Activated CD4-positive, alpha-beta T cell treated with anti-CD3 and anti-CD28 coated beads for 24 hours (primary cell): ENCODE results near the gene LRRFIP2.
"Not testable (repeated sequence)": the region's sequence is repeated elsewhere in the genome, so short reads cannot be mapped to it uniquely, and the experiment has no call there.

Source experiments
- DNase-seq, 2 donors: peaks; one replicate each; pipeline ENCODE4 v3.0.0-alpha.2; 2020; ENCODE audit warnings: low read depth in 2 of 2

LRRFIP2 gene

DNA sequence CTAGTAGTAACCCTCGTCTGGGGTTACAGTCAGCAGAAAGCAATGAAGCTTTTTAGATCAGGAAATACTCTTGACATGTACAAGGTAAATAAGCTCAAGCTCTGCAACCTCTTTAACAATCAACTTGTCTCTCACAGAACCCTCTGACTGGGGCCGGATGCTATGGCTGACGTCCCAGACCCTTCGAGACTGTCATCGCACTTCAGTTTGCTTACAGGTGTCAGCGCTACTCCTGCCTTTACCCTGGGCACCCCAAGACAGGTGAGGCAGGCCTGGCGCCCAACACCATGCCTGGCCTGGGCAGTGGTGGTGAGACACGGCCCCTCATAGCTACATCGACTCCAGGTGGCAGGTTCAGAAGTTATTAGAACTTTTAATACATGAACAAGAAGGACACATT is 30.6 kb downstream of the LRRFIP2 start:
- no peak for DNase-seq

DNA sequence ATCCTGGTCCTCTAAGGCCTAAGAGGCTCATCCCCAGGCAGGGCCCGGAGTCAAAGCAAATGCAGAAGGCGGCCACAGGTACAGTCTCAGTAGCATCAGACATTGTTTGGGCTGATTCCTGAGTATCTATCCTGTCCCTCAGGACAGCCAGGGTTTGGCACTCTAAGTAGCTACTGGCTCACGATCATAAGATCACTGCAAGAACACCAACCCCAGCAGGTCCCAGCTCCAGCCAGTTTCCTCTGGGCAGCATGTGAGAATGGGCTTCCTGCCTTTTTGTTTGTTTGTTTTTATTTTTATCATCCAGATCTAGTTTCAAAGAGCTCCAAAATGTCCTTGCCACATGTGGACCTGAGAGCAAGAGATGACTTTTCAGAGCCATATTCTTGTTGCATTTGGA is 32.7 kb downstream of the LRRFIP2 start:
- DNase-seq, result no peak

DNA sequence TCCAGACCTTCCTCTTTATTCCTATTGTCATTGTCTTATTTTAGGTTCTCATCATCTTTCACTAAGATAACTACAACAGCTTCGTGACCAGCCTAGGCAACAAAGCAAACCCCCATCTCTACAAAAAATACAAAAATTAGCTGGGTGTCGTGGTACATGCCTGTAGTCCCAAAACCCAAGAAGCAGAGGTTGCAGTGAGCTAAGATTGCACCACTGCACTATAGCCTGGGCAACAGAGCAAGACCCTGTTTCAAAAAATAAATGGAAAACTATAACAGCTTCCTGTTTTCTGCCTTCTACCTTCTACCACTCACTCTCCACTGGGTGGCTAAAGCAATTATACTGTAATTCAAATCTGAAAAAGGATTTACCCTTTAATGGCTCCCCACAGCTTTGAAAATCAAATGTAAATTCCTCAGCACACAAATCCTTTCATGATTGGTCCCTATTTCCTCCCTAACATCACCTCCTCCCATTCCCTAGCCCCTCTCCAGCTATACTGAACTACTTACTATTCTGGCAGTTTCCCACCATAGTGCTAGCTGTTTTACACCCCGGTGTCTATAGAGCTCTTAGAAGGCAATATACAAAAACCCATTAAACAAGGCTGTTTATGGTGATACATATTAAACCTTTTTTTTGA is 33.4 kb downstream of the LRRFIP2 start:
- no peak for DNase-seq

DNA sequence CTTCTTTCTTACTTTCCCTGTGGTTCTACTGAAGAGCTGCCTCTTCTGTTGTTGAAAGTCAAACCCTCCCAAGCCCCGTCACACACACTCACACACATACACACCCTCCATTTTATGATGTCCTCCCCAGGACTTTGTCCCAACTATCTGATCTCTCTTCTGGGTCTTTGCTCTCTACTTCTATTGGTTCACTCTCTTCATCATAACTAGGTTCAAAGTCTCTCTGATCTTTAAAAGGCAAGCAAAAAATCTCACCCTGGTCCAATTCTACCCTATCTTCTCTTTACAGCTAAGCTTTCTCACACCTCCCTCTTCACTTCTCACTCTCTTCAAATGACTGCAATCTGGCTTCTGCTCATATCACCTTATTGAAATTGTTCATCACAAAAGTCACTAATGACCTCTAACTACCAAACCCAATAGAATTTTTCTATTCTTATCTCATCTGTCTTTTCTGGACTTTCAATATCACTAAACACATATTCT is 34.8 kb downstream of the LRRFIP2 start:
- DNase-seq, result no peak

DNA sequence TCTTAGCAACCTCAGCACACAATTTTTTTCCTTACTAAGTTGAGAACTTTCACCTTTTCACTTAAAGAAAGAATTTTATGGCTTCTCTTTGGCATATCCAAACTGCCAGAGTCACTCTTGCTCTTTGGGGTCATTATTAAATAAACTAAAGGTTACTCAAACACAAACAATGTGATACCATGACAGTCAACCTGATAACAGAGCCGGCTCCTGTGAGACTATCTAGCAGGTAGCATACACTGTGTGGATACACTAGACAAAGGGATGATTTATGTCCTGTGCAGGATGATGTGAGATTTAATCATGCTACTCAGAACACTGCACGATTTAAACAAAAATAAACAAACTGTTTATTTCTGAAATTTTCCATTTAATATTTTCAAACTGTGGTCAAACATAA is 35.6 kb downstream of the LRRFIP2 start:
- DNase-seq, result no peak

DNA sequence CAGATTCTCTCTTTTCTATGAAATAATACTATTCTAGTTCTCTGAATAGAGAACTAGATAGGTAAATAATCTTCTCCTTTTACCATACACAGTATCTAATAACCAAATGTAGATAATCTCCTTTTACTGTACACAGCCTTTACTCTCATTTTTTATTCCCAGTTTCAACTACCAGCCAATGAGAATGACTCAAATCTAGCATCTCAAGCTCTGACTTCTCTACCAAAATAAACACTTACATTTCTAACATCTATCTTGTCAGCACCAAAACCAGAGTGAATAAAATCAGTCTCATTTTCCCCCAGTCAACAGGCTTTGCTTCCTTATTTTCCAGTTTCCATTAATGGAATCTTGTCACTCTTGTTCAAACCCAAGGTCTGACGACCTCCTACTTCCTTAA is 36.9 kb downstream of the LRRFIP2 start:
- DNase-seq, result no peak

DNA sequence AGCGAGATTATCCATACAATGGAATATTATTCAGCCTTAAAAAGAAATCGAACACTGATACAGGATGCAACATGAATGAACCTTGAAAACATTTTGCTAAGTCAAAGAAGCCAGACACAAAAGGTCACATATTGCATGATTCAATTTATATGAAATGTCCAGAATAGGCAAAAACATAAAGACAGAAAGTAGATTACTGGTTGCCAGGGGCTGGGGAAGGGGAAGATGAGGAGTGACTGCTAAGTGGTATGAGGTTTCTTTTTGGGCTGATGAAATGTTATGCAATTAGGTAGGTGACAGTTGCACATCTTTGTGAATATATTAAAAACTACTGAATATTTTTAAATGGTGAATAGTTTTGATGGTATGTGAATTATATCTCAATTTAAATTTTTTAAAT is 38.3 kb downstream of the LRRFIP2 start:
- no peak for DNase-seq

DNA sequence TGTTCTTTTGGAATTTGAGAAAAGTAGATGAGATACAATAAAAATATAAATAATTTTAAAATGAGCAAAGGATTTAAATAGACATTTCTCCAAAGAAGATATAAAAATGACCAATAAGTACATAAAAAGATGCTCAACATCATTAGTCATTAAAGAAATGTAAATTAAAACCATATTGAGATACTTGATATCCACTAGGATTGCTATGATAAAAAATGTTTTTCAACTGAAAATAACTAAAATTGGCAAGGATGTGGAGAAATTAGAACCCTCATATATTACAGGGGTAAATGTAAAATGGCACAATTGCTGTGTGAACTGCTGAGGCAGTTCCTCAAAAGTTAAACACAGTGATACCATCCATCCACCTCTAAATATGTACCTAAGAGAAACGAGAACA is 38.8 kb downstream of the LRRFIP2 start:
- no peak for DNase-seq

DNA sequence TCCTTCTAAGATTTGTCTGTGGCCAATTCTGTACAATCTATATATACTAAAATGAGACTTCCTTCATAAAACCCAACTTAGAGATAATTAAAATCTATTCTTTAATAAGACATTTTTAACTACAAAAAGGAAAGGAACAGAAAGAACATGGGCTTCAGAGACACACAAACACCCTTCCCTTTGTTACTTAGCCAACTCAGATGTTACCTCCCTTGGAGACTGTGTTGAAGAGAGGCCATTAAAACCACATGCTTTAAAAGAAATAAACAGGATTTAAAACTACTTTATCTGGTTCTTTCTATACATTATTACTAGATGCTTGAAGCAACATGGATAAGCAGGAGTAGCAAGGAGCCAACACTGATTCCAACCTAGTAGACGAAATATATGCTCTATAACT is 42.0 kb downstream of the LRRFIP2 start:
- no peak for DNase-seq

DNA sequence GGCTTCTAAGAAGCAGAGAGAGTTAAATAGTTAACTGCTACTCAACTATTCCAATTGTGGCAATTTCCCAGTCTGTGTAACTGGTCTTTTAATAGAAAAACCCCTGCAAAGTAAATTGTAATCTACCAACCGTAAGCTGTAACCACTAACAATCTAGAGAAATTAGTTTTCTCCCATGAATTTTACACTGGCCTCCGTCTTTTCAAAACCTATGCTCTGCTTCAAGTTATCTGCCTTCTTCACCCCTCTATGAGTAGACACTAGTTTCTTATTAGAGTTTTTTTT is 42.6 kb downstream of the LRRFIP2 start:
- DNase-seq, result no peak

DNA sequence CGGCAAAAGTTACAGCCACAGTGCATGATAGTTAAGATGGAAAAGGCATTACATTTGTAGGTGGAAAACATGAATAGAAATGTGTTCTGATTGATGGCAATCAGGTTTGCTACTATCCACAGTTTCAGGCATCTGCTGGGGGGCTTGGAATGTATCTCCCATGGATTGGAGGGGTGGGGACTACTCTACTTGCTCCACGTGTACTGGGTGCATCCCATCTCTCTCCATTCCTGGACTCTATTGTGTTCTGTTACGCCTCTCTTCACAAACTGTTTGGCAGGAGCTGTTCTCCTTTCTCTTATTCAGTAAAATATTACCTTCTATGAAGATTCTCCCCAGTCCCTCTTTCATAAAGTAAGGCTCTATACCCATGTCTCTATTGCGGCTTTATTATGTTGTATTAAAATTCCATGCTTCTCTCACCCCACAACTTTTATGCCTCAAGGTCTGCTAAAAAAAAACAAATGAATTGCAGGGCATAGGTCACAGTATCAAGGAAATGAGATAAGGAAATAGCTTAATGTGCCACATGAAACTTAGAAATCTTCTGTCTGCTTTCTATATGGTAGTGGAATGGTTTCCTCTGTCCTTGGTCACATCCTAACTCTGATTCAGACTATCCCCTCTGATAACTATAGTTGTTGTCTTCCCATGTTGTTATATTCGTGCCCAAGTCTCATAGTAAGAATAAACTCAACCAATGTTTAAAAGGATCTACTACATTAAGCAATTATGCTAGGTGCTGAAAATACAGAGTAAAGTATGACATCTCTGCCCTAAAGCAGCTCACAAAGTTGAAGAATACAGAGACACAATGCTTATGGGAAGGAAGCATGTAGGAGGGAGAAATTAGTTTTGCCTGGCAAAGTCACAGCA is 43.2 kb downstream of the LRRFIP2 start:
- DNase-seq, result no peak

DNA sequence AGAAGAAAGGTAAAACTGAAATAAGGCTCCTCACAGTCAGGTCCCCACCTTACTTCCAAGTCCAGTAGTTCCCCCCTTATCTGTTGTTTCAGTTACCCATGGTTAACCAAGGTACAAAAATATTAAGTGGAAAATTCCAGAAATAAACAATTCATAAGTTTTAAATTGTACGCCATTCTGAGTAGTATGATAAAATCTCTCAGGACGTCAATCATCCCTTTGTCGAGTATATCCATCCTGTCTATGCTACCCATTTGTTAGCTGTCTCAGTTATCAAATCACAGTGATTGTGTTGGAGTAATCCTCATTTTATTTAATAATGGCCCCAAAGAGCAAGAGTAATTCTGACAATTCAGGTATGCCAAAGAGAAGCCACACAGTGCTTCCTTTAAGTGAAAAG is 43.9 kb downstream of the LRRFIP2 start:
- no peak for DNase-seq

DNA sequence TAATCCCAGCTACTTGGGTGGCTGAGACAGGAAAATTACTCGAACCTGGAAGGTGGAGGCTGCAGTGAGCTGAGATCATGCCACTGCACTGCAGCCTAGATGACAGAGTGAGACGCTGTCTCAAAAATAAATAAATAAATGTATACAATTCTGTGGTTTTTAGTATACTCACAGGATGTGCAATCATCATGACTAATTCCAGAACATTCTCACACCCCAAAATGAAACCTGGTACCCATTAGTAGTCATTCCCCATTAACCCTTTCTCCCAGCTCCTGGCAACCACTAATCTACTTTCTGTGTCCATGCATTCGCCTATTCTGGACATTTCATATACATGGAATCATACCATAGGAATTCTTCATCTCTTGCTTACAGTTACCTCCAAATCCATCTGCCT is 44.5 kb downstream of the LRRFIP2 start:
- no peak for DNase-seq

DNA sequence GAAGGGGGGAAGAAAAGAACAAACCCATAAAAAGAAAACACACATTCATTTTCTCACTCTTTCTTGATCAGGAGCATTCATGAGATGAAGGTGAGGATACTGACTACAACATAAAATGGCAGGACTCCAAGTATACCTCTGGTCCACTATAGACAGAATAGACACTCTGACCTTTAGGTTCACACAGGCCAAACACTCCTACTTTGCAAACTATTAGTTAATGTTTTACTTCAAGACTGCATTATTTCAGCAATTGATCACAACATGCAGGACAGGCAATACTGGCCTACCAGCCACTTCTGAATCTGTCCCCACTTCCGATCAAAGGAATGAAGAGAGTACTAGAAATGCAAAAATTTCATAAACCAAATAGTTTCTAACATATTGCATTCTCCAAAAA is 47.0 kb downstream of the LRRFIP2 start:
- no peak for DNase-seq

DNA sequence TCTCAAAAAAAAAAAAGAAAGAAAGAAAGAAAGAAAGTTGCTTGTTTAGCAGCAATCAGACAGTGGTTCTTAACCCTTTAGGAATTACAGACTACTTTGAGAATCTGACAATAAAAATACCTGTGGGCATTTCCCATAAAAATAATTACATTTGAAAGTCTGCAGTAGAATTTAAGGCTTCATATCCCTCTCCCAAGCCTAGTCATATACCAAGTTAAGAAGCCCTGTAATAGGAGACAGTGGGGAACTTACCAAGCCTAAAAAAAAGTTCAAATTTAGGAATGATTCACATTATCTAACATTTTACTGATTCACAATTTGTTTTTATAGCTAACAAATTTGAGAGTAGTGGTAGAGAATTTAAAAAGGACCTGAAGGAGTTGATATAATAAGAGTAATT is 47.5 kb downstream of the LRRFIP2 start:
- DNase-seq, result no peak

DNA sequence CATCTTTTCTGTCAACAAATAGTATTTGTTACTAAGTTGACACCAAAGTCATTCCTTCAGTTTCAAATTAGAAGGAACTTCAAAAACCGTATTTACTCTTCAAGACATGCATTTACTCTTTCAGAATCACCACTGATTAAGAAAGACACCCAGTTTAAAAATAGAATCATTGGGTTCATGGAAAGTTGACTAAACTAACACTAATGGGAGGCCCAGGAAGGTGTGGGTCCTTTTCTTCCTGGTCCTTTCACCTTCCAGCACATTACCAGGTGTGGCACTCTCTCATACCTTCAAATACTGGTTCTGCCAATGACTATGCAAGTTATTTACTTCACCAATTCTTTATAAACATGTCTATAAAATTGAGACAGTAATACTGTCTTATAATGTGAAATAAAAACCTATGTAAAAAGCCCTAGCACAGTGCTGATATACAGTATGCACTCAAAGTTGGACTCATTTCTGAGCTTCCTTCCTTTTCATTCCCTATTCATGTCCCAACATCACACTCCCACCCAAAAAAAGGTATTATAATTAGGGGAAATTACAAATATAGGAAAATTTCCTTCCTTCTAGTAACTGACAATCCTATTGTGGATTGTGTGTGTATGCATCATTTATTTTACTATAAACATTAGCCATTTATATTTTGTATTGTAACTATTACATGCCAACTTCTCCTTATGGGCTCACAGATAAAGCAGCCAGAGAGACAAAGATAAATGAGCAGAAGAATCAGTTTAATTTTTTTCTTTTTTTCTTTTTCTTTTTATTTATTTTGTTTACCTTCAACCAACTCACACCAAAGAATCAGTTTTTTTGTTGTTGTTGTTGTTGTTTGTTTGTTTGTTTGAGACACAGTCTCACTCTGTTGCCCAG is 48.9 kb downstream of the LRRFIP2 start:
- DNase-seq, result no peak

DNA sequence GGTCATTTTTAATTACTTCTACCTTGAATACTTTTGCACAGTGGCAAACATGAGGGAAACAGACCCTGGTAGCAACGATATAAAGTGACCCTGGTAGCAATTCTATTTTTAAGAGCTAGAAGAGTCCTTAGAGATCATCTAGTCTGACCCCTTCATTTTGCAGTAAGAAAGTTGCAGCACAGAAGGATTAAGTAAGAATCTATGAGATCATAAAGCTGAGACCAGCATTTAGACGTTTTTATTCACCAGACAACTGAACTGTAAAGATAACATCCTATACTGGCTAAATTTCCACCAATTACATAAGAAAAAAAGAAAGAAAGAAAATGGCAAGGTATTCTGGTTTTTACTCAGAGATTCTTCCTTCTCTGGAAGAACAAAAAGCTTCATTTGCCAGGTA is 49.9 kb downstream of the LRRFIP2 start:
- no peak for DNase-seq

DNA sequence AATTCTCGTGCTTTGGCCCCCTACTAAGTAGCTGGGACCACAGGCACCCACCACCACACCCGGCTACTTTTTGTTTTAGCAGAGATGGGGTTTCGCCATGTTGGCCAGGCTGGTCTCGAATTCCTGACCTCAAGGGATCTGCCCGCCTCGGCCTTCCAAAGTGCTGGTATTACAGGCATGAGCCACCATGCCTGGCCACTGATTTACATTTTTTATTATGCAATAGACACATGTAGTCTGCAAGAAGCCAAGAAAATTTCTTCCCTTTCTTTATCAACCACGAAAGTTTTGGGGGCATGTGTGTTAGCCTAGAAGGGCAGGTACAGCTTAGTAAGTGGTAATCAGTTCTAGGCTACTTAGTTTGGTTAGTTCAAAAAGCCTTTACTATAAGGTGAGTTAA is 51.1 kb downstream of the LRRFIP2 start:
- DNase-seq, result no peak

DNA sequence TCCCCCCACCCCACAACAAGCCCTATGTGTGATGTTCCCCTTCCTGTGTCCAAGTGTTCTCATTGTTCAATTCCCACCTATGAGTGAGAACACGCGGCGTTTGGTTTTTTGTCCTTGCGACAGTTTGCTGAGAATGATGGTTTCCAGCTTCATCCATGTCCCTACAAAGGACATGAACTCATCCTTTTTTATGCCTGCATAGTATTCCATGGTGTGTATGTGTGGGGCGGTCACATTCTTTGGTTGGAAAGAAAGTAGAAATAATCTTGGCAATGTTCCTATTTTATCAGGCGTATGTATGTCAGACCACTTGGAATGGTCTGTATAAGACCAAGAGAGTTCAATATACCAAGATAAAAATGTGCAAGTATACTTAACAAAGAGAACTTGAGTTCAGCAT is 52.3 kb downstream of the LRRFIP2 start:
- DNase-seq, result not testable (repeated sequence)

DNA sequence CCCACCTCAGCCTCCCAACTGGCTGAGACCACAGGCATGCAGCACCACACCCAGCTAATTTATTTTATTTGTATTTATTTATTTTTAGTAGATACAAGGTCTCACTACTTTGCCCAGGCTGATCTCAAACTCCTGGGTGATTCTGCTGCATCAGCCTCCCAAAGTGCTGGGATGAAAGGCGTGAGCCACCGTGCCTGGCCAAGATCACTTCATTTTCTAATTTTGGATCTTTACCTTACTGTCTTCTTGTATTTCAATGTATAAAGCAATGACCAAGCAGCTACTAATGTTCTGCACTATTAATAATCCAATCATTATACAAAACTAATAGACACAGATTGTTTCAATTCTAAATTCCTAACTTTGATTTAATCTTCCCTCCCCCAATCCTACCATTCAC is 56.2 kb downstream of the LRRFIP2 start:
- no peak for DNase-seq

DNA sequence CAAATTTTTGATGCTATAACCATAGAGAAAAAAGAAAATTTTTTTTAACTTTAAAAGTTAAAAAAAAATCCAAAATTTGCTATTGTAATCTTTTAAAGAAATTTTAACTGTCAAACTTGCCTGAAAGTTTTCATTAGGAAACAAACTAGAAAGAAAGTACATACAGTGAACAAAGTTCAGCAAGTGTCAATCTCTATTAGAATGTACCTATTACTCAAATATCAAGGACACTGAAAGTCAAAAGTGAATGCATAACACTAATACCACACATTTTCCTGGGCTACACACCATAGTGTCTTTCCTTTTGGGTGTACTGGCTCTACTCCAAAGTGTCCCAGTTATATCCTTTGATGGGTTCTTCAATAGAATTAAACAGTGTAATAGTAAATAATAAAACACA is 56.8 kb downstream of the LRRFIP2 start:
- no peak for DNase-seq

DNA sequence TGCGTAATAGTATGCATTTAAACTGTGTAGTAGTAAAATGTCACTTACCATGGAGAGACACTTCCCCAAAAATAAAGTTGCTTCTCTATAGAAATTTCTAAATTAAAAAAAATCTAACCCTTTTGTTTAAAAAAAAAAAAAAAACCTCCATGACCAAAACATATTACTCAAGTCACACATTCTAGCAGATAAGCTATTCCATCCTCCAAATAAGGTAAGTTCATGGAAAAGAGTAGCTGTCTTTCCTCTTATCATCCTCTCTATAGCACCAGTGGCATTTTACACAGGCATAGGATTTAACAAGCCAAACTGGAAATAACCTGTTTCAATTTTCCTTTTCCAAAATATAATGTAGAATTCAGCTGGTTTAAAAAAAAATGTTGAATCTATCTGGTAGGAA is 57.4 kb downstream of the LRRFIP2 start:
- no peak for DNase-seq

DNA sequence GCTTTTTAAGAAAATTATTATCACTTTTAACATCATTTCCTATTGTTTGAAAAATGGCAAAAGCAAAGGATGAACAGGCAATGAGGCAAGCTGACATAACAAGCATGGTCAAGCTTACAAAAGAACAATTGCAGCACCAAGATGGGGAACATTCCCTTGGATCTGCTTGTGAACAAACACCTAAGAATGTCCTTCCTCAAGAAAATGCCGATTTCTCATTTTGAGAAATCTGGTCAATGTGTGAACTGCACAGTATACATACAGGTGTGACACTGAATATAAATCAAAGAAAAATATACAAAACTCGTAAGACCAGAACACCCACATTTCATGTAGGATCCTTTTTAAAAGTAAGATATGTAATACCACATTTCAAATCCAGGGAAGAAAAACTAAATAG is 58.9 kb downstream of the LRRFIP2 start:
- no peak for DNase-seq
